ENCODE measurements around the gene GALNT11.

The GALNT11 gene

DNA sequence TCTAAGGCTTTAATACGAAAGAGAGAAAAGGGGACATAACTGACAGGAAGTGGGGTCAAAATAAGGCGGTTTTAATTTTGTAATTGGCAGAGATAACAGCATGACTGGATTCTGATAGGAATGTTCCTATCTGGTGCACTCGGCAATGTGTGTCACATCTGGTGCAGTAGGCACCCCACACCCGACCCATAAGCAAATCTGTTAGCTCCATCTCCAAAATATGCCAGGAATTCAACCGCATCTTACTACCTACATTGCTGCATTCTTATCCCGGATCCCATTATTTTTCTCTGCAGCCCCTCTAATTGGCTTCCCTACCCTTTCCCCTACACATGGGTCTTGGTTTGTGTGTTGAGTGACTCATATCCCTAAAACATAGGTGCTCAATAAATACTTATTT, 19.1 kb upstream of the GALNT11 start:
- no peak overlapping the region for H3K4me3 ChIP-seq (ENCODE audit: low read depth, low read length)

DNA sequence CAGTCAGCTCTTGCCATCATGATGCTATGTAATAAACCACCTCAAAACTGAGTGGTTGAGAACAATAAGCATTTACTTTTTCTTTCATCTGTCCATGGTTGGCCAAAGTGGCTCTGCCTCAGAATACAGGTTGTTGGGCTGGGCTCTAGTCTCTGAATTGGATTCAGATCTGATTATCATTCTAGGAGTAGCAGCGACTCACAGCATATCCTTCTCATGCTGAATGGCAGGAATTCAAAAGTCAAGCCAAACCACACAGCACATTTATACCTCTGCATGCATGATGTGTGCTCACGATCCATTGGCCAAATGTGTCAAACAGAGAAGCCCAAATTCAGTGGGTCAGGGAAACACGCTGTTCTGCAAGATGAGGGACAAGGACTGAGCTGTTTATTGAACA, 13.6 kb upstream of the GALNT11 start:
- DNase-seq = no peak
- Histone ChIP-seq H3K36me3 (no peaks in the 10 kb centered on the region), H3K4me3 (ENCODE audit: low read depth, low read length) (no peak overlapping the region), H3K9me3 (no peaks in the 10 kb centered on the region), H3K4me1 (no peaks in the 10 kb centered on the region), H3K27me3 (no peaks in the 10 kb centered on the region)
- TF ChIP-seq CTCF (IDR thresholded peaks at IDR 0.05; ENCODE audit: low read depth, low read length) = no peak

More for the DNA sequence above, 19.1 kb upstream of the GALNT11 start:
- Histone ChIP-seq H3K36me3 (no peaks in the 10 kb centered on the region), H3K27me3 (peaks cover 2% of the 10 kb centered on the region), H3K4me1 (no peaks in the 10 kb centered on the region), H3K9me3 (no peaks in the 10 kb centered on the region)
- no peak for DNase-seq
- TF ChIP-seq CTCF (IDR thresholded peaks at IDR 0.05; ENCODE audit: low read depth, low read length) = no peak

DNA sequence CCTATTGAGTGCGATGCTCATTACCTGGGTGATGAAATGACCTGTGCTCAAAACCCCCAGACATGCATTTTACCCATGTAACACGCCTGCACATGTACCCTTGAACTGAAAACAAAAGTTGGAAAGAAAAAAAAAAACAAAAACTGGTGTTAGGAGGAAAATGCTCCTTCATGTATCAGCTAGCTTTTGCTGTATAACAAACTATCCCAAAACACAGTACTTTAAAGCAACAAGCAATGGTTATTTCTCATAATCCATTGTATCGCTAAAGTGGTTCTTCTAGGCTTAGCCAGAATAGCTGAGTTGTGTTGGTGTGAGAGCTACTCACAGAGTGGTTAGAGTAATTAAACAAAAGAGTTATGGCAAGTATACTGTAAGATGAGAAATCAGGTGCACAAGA, 12.2 kb upstream of the GALNT11 start:
- TF ChIP-seq CTCF (IDR thresholded peaks at IDR 0.05; ENCODE audit: low read depth, low read length) = no peak
- no peak for DNase-seq
- H3K9me3 ChIP-seq = no peaks in the 10 kb centered on the region
- no peak overlapping the region for H3K4me3 ChIP-seq (ENCODE audit: low read depth, low read length)
- no peaks in the 10 kb centered on the region for H3K36me3 ChIP-seq
- H3K27me3 ChIP-seq = no peaks in the 10 kb centered on the region
- H3K4me1 ChIP-seq = no peaks in the 10 kb centered on the region

DNA sequence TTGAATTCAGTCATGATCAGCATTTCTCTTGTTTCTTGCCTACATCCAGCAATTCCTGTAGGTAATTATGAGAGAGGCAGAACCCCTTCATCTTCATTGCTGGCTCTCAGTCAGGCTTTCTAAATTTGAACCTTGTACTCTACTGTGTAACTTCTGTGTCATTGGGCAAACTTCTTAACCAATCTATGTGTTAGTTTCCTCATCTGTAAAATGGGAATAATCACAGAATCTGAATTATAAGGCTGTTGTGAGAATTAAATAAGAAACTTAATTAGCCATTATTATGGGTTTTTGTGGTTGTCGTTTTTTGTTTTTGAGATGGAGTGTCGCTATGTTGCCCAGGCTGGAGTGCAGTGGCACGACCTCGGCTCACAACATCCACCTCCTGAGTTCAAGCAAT, 11.5 kb upstream of the GALNT11 start:
- Histone ChIP-seq H3K36me3 (no peaks in the 10 kb centered on the region), H3K4me3 (ENCODE audit: low read depth, low read length) (no peak overlapping the region), H3K27me3 (no peaks in the 10 kb centered on the region), H3K9me3 (no peaks in the 10 kb centered on the region), H3K4me1 (no peaks in the 10 kb centered on the region)
- DNase-seq = no peak
- TF ChIP-seq CTCF (IDR thresholded peaks at IDR 0.05; ENCODE audit: low read depth, low read length) = no peak

DNA sequence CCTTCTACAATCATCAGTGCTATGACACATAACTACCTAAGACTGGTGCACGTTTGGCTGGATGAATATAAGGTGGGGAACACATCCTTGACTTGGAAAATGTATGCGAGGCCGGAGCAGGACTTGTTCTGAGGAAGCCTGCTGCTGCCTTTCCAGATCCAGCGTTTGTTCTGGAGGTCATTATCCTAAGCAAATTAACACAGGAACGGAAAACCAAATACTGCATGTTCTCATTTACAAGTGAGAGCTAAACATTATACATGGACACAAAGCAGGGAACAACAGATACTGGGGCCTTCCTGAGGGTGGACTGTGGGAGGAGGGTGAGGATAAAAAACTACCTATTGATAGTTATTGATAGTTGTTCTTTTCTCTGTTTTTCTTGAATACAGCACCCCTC, 10.8 kb upstream of the GALNT11 start:
- Histone ChIP-seq H3K9me3 (no peaks in the 10 kb centered on the region), H3K36me3 (no peaks in the 10 kb centered on the region), H3K27me3 (no peaks in the 10 kb centered on the region), H3K4me1 (no peaks in the 10 kb centered on the region), H3K4me3 (ENCODE audit: low read depth, low read length) (no peak overlapping the region)
- DNase-seq = no peak
- TF ChIP-seq CTCF (IDR thresholded peaks at IDR 0.05; ENCODE audit: low read depth, low read length) = no peak

DNA sequence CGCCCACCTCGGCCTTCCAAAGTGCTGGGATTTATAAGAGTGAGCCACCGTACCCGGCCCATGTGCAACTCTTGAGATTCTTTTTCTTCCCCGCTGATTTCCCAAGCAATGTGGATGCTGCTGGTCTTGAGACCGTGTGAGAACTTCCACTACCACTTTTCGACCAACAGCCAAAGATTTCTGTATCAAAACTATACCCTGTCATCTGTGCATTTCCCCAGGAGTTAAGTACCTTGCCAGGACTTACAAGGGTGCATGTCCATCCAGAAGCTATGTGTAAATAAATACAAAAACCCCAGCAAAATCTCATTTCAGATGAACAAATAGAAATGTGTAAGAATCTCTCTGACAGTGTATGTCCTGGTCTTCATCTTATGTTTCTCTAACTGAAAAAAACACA, 9.9 kb upstream of the GALNT11 start:
- no peak for TF ChIP-seq CTCF (IDR thresholded peaks at IDR 0.05; ENCODE audit: low read depth, low read length)
- no peaks in the 10 kb centered on the region for H3K27me3 ChIP-seq
- H3K9me3 ChIP-seq = no peaks in the 10 kb centered on the region
- DNase-seq = no peak
- no peak overlapping the region for H3K4me3 ChIP-seq (ENCODE audit: low read depth, low read length)
- no peaks in the 10 kb centered on the region for H3K36me3 ChIP-seq
- no peaks in the 10 kb centered on the region for H3K4me1 ChIP-seq
